ENCODE data around the gene KIF6. TPM values are rescaled to one million over a fixed set of nuclear protein-coding genes. Genes with fewer than 3 reads are reported as not detected.

The KIF6 gene
- total RNA-seq, 1 experiment from 2014 or later, result 2.7 TPM

DNA sequence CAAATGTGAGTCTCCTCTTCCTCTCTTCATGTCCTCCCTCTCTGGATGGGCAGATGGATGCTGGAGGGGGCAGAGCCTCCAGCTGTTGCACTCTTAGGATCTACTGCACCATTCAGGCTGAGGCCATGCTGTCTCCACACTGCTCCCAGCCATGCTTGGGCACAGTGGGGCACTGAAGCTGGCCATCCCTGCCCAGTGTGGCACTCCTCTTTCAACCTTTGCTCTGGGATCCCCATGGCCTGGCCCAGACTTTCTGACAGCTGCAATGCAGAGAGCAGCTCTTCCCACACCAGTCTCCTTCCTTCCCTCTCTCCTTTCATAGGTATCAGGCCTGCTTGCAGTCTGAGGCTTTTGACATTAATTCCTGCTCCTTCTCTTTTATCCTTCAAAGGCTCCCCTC lies 420.3 kb downstream of the KIF6 start:
- intact Hi-C loops (cut with micrococcal nuclease; ENCODE audit: unreplicated experiment), result no loop called here
- no peak for DNase-seq (ENCODE audit: low spot score)

DNA sequence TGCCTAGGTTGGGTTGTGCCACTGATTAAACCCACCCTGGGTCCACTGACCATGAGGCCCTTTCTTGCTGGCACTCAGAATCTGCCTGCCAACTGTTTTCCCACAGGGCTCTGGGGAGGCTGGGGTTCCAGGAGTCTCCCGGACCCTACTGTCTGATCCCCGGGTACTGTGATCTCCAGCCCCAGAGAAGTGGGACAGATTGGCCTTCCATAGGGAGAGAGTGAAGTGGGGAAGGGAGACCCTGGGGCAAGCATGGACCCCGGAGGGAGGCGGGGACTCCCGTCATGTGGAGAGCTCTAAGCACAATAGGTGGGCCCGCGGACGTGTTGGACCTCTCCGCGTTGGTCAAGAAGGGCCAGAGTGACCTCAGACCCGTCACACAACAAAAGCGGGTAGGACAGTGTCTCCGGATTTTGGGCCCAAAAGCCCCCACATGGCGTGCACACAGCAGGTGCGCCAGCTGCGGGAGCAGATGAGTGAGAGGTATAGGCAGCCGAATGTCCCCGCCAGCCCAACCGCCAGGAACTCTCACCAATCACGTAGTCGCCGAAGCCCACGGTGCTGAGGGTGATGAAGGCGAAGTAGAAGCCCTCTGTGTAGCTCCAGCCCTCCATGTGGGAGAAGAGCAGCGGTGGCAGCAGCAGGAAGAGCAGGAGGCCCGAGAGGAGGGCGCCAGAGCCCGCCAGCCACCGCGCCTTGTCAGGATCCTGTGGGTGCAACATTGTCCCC lies 421.6 kb downstream of the KIF6 start:
- BruUV-seq (replicated peaks), result no TSS peak
- Histone ChIP-seq H3K27me3 (replicated peaks; ENCODE audit: insufficient read depth, low read depth, low read length, poor library complexity) (peaks cover 17% of the 10 kb centered on the region), H3K9me3 (ENCODE audit: low read depth, low read length, poor library complexity, severe bottlenecking) (no peaks in the 10 kb centered on the region), H3K4me3 (ENCODE audit: low read depth, low read length, poor library complexity, severe bottlenecking) (no peak overlapping the region), H3K27ac (ENCODE audit: low read depth, low read length, poor library complexity, severe bottlenecking) (no peak overlapping the region), H3K36me3 (ENCODE audit: insufficient read depth, low read length, poor library complexity, severe bottlenecking) (no peaks in the 10 kb centered on the region), H3K4me1 (ENCODE audit: insufficient read depth, low read length, poor library complexity, severe bottlenecking) (no peaks in the 10 kb centered on the region)
- CTCF ChIA-PET, result interaction anchor here (1.0 to 1.4 kb wide), 3 partner anchors 137 to 431 kb away, joined by 3 to 11 read pairs (median 11); no protein-coding TSS in a partner anchor
- DNase-seq (ENCODE audit: low spot score), result no peak
- TF ChIP-seq EZH2 (IDR thresholded peaks at IDR 0.05; ENCODE audit: borderline replicate concordance, low read depth, low read length, poor library complexity, severe bottlenecking), result no peak
- TF ChIP-seq, protein P1, sequence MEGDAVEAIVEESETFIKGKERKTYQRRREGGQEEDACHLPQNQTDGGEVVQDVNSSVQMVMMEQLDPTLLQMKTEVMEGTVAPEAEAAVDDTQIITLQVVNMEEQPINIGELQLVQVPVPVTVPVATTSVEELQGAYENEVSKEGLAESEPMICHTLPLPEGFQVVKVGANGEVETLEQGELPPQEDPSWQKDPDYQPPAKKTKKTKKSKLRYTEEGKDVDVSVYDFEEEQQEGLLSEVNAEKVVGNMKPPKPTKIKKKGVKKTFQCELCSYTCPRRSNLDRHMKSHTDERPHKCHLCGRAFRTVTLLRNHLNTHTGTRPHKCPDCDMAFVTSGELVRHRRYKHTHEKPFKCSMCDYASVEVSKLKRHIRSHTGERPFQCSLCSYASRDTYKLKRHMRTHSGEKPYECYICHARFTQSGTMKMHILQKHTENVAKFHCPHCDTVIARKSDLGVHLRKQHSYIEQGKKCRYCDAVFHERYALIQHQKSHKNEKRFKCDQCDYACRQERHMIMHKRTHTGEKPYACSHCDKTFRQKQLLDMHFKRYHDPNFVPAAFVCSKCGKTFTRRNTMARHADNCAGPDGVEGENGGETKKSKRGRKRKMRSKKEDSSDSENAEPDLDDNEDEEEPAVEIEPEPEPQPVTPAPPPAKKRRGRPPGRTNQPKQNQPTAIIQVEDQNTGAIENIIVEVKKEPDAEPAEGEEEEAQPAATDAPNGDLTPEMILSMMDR (conservative IDR thresholded peaks at IDR 0.05; ENCODE audit: low read depth, low read length), result peak; percentile 7; the same call in 1 of the 2 replicates
- intact Hi-C loops (cut with micrococcal nuclease; ENCODE audit: unreplicated experiment), result loop anchor here (1.0 to 2.0 kb wide), 3 partner anchors 137 to 431 kb away; no protein-coding TSS in a partner anchor
- POLR2A ChIA-PET (ENCODE audit: low non-redundant PET), result no interaction called here

More for the DNA sequence above, 420.3 kb downstream of the KIF6 start:
- H3K36me3 ChIP-seq (ENCODE audit: insufficient read depth, low read length, poor library complexity, severe bottlenecking), result no peaks in the 10 kb centered on the region
- H3K27ac ChIP-seq (ENCODE audit: low read depth, low read length, poor library complexity, severe bottlenecking), result no peak overlapping the region
- H3K4me3 ChIP-seq (ENCODE audit: low read depth, low read length, poor library complexity, severe bottlenecking), result no peak overlapping the region
- no peaks in the 10 kb centered on the region for H3K4me1 ChIP-seq (ENCODE audit: insufficient read depth, low read length, poor library complexity, severe bottlenecking)
- POLR2A ChIA-PET (ENCODE audit: low non-redundant PET), result no interaction called here
- no TSS peak for BruUV-seq (replicated peaks)
- no peak for TF ChIP-seq EZH2 (IDR thresholded peaks at IDR 0.05; ENCODE audit: borderline replicate concordance, low read depth, low read length, poor library complexity, severe bottlenecking)
- TF ChIP-seq, protein P1 (conservative IDR thresholded peaks at IDR 0.05; ENCODE audit: low read depth, low read length), result no peak
- H3K9me3 ChIP-seq (ENCODE audit: low read depth, low read length, poor library complexity, severe bottlenecking), result no peaks in the 10 kb centered on the region
- H3K27me3 ChIP-seq (replicated peaks; ENCODE audit: insufficient read depth, low read depth, low read length, poor library complexity), result peaks cover 5% of the 10 kb centered on the region
- CTCF ChIA-PET, result no interaction called here

DNA sequence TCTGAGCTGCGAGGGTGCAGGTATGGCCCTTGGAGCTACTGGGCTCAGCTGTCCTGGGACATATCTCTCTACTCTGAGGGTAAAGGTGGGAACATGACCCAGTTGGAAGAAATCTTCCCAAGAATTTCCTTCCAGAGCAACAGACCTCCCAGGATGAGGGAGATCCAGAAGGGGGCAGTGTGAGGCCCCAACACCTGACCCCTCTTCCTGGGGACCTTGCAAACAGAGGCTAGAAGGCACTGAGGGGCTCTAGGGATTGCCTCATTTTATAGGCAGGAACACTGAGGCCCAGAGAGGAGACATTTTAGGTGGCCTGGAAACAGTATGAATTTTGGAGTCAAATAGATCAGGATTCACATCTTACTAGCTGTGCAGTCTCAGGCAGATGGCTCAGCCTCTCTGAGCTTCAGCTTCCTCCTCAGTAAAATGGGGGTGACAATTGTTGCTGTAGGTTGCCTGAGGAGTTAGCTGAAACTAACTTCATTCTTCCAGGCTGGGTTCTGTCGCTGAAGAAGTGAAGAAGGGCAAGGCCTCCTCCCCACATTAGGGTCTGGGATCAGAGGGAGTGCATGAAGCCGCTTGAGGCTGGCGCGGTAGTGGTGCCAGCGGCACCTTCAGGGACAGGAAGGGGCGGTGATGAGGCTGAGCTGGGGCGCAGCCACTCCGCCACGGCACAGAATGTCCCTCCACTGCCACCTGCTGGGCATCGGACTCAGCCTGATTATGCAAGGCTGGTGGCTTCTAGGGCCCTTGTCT lies 422.4 kb downstream of the KIF6 start:
- H3K4me1 ChIP-seq (ENCODE audit: insufficient read depth, low read length, poor library complexity, severe bottlenecking), result no peaks in the 10 kb centered on the region
- H3K27ac ChIP-seq (ENCODE audit: low read depth, low read length, poor library complexity, severe bottlenecking), result no peak overlapping the region
- intact Hi-C loops (cut with micrococcal nuclease; ENCODE audit: unreplicated experiment), result loop anchor here (1.0 to 2.0 kb wide), 3 partner anchors 137 to 430 kb away; no protein-coding TSS in a partner anchor
- peaks cover 23% of the 10 kb centered on the region for H3K27me3 ChIP-seq (replicated peaks; ENCODE audit: insufficient read depth, low read depth, low read length, poor library complexity)
- H3K36me3 ChIP-seq (ENCODE audit: insufficient read depth, low read length, poor library complexity, severe bottlenecking), result no peaks in the 10 kb centered on the region
- CTCF ChIA-PET, result interaction anchor here (1.0 to 1.4 kb wide), 3 partner anchors 137 to 430 kb away, joined by 3 to 11 read pairs (median 11); no protein-coding TSS in a partner anchor
- H3K9me3 ChIP-seq (ENCODE audit: low read depth, low read length, poor library complexity, severe bottlenecking), result no peaks in the 10 kb centered on the region
- POLR2A ChIA-PET (ENCODE audit: low non-redundant PET), result no interaction called here
- no peak overlapping the region for H3K4me3 ChIP-seq (ENCODE audit: low read depth, low read length, poor library complexity, severe bottlenecking)
- DNase-seq (ENCODE audit: low spot score), result peak; percentile 82
- TF ChIP-seq, protein P1 (conservative IDR thresholded peaks at IDR 0.05; ENCODE audit: low read depth, low read length), result peak; percentile 80
- no peak for TF ChIP-seq EZH2 (IDR thresholded peaks at IDR 0.05; ENCODE audit: borderline replicate concordance, low read depth, low read length, poor library complexity, severe bottlenecking)
- no TSS peak for BruUV-seq (replicated peaks)
